ENCODE measurements around the gene PON3.

The PON3 gene

DNA sequence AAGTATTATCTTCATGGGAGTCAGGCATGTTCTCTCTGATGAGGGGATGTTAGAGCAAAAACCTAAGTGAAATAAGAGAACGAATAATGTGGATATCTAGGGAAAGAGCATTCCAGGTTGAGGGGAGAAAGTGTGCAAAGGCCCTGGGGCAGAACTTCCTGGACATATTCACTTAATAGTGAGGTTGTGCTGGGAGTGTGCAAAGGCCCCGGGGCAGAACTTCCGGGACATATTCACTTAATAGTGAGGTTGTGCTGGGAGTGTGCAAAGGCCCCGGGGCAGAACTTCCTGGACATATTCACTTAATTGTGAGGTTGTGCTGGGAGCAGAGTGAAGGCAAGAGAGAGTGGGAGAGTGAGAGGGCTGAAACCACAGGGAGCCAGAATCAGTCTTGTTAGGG, 83.6 kb downstream of the PON3 start:
- DNase-seq (ENCODE audit: low read depth): no peak
- TF ChIP-seq MAX (IDR thresholded peaks at IDR 0.05; ENCODE audit: low read depth, low read length) (no peak), POLR2A (IDR thresholded peaks at IDR 0.05; ENCODE audit: extremely low read depth, insufficient read length) (no peak), MYC (IDR thresholded peaks at IDR 0.05; ENCODE audit: low read depth, low read length) (no peak), CTCF (IDR thresholded peaks at IDR 0.05; ENCODE audit: low read depth, low read length) (no peak)

GRCh38 chr7:95311389-95311788, 84.8 kb downstream of the PON3 start:
- H3K4me3 ChIP-seq (ENCODE audit: low read depth, low read length): no peak overlapping the region
- DNase-seq (ENCODE audit: low read depth): no peak
- TF ChIP-seq MYC (IDR thresholded peaks at IDR 0.05; ENCODE audit: low read depth, low read length) (no peak), MAX (IDR thresholded peaks at IDR 0.05; ENCODE audit: low read depth, low read length) (no peak), POLR2A (IDR thresholded peaks at IDR 0.05; ENCODE audit: extremely low read depth, insufficient read length) (no peak), CTCF (IDR thresholded peaks at IDR 0.05; ENCODE audit: low read depth, low read length) (no peak)

More for the DNA sequence above, 83.6 kb downstream of the PON3 start:
- no peak overlapping the region for H3K4me3 ChIP-seq (ENCODE audit: low read depth, low read length)

DNA sequence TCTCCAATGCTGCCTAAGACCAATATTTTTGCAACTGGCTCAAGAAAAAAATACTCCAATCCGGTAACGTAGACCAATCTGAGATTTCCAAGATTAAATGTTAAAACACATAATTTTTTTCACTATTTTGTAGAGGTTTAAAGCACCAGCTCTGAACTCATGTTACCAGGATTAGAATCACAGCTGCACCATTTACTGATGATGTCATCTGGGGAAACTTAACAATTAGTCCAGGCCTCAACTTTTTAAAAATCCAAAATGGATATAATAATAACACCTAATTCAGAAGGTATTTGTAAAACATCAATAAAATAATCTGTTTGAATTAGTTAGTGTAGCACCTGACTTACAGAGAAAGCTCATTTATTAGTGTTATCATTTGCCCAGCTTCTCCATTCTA, 86.2 kb downstream of the PON3 start:
- no peak overlapping the region for H3K4me3 ChIP-seq (ENCODE audit: low read depth, low read length)
- TF ChIP-seq POLR2A (IDR thresholded peaks at IDR 0.05; ENCODE audit: extremely low read depth, insufficient read length) (no peak), CTCF (IDR thresholded peaks at IDR 0.05; ENCODE audit: low read depth, low read length) (no peak), MAX (IDR thresholded peaks at IDR 0.05; ENCODE audit: low read depth, low read length) (no peak), MYC (IDR thresholded peaks at IDR 0.05; ENCODE audit: low read depth, low read length) (no peak)
- DNase-seq (ENCODE audit: low read depth): no peak

Measured in NB4 (cell line).